Peyer's patch (tissue), 4 donors: Measurements from ENCODE around the gene MIPEP. TPM values are rescaled to one million over a fixed set of nuclear protein-coding genes. Genes with fewer than 3 reads are reported as not detected.

Experiments
- DNase-seq, 3 donors: peaks; one replicate each; pipeline ENCODE4 v3.0.0-alpha.2; 2017 to 2019
- H3K27ac ChIP-seq, 4 donors: fragments of 200-600 bp; sonication (generic); one replicate each; pipeline ENCODE4 v1.5.1; 2016 to 2019
- H3K27me3 ChIP-seq, 2 donors: fragments of 200-600 bp; sonication (generic); one replicate each; pipeline ENCODE4 v1.5.1; 2019
- H3K36me3 ChIP-seq, 3 donors: fragments of 200-600 bp; sonication (generic); one replicate each; pipeline ENCODE4 v1.5.1; 2016 to 2019
- H3K4me1 ChIP-seq, 4 donors: fragments of 200-600 bp; sonication (generic); one replicate each; pipeline ENCODE4 v1.5.1; 2016 to 2019
- H3K4me3 ChIP-seq, 4 donors: fragments of 200-600 bp; sonication (generic); 1 replicate in 3 of 4; 2 replicates in 1 of 4; pipeline ENCODE4 v1.5.1; 2016 to 2019; ENCODE audit warnings: mild to moderate bottlenecking in 1 of 4
- H3K9me3 ChIP-seq, 4 donors: fragments of 200-600 bp; sonication (generic); one replicate each; pipeline ENCODE4 v1.5.1; 2016 to 2019; ENCODE audit warnings: mild to moderate bottlenecking in 1 of 4
- CTCF ChIP-seq, 6 experiments: fragments of 450-650 bp in 4 of 6; fragments of 200-600 bp in 2 of 6; sonication (generic) in 1 of 6; IDR thresholded peaks; one replicate each; pipeline ENCODE4 v1.5.1; 2017 to 2019; ENCODE audit warnings: antibody characterized with exemption in 6 of 6, mild to moderate bottlenecking in 3 of 6, moderate library complexity in 1 of 6
- POLR2A ChIP-seq, 2 donors: fragments of 450-650 bp; IDR thresholded peaks; one replicate each; pipeline ENCODE4 v1.5.1; 2017; ENCODE audit warnings: antibody characterized with exemption in 2 of 2, mild to moderate bottlenecking in 2 of 2, moderate library complexity in 2 of 2
- total RNA-seq, 4 donors: library from RNA; depleted of rRNA; stranded (reverse); fragments of >200 nt; gene quantifications; one replicate each; pipeline ENCODE4 v1.1.0, GENCODE V29; 2016

Gene MIPEP
- total RNA-seq, 4 donors from 2014 or later = 10.7 to 17.0 (median 12.5) TPM

- no peak for TF ChIP-seq POLR2A (IDR thresholded peaks at IDR 0.05)
- TF ChIP-seq CTCF (IDR thresholded peaks at IDR 0.05) = no peak
- H3K27me3 ChIP-seq = no peaks in the 10 kb centered on the region
These were observed 80.4 kb downstream of the MIPEP start for GRCh38 chr13:23808803-23809202.

GRCh38 chr13:23806874-23807526 is 82.2 kb downstream of the MIPEP start:
- no peak for DNase-seq

More at GRCh38 chr13:23808803-23809202, 80.4 kb downstream of the MIPEP start:
- Histone ChIP-seq H3K4me3 (no peak overlapping the region), H3K4me1 (no peaks in the 10 kb centered on the region), H3K9me3 (no peaks in the 10 kb centered on the region), H3K36me3 (no peaks in the 10 kb centered on the region), H3K27ac (no peak overlapping the region)
- DNase-seq = no peak

GRCh38 chr13:23805821-23806220 is 83.4 kb downstream of the MIPEP start:
- no peak for DNase-seq
- no peak overlapping the region for H3K27ac ChIP-seq
- no peaks in the 10 kb centered on the region for H3K36me3 ChIP-seq
- no peak overlapping the region for H3K4me3 ChIP-seq
- no peaks in the 10 kb centered on the region for H3K9me3 ChIP-seq
- no peak for TF ChIP-seq CTCF (IDR thresholded peaks at IDR 0.05)
- no peak for TF ChIP-seq POLR2A (IDR thresholded peaks at IDR 0.05)
- H3K4me1 ChIP-seq = no peaks in the 10 kb centered on the region
- no peaks in the 10 kb centered on the region for H3K27me3 ChIP-seq

More at GRCh38 chr13:23806874-23807526, 82.2 kb downstream of the MIPEP start:
- H3K9me3 ChIP-seq = no peaks in the 10 kb centered on the region
- no peak overlapping the region for H3K4me3 ChIP-seq
- no peak overlapping the region for H3K27ac ChIP-seq
- H3K27me3 ChIP-seq = no peaks in the 10 kb centered on the region
- TF ChIP-seq POLR2A (IDR thresholded peaks at IDR 0.05) = no peak
- no peak for TF ChIP-seq CTCF (IDR thresholded peaks at IDR 0.05)
- no peaks in the 10 kb centered on the region for H3K36me3 ChIP-seq
- no peaks in the 10 kb centered on the region for H3K4me1 ChIP-seq

GRCh38 chr13:23805122-23805521 is 84.1 kb downstream of the MIPEP start:
- no peaks in the 10 kb centered on the region for H3K4me1 ChIP-seq
- no peak overlapping the region for H3K27ac ChIP-seq
- no peak for TF ChIP-seq POLR2A (IDR thresholded peaks at IDR 0.05)
- TF ChIP-seq CTCF (IDR thresholded peaks at IDR 0.05) = no peak
- no peaks in the 10 kb centered on the region for H3K9me3 ChIP-seq
- H3K36me3 ChIP-seq = no peaks in the 10 kb centered on the region
- no peaks in the 10 kb centered on the region for H3K27me3 ChIP-seq
- H3K4me3 ChIP-seq = no peak overlapping the region
- DNase-seq = no peak

- Histone ChIP-seq H3K36me3 (no peaks in the 10 kb centered on the region), H3K4me1 (no peaks in the 10 kb centered on the region), H3K27me3 (no peaks in the 10 kb centered on the region), H3K9me3 (no peaks in the 10 kb centered on the region), H3K27ac (no peak overlapping the region), H3K4me3 (no peak overlapping the region)
- no peak for TF ChIP-seq CTCF (IDR thresholded peaks at IDR 0.05)
- TF ChIP-seq POLR2A (IDR thresholded peaks at IDR 0.05) = no peak
- DNase-seq = no peak
These were observed 85.0 kb downstream of the MIPEP start for GRCh38 chr13:23804166-23804565.
